Suppressor macrophage treated with lipopolysaccharide for 1 hour (primary cell): Measurements from ENCODE around the gene C1orf50.
"Not testable (repeated sequence)": the region's sequence is repeated elsewhere in the genome, so short reads cannot be mapped to it uniquely, and the experiment has no call there.

Experiments
- DNase-seq, 3 donors: peaks; one replicate each; pipeline ENCODE4 v3.0.0-alpha.2; 2020 to 2022

C1orf50 gene

DNA sequence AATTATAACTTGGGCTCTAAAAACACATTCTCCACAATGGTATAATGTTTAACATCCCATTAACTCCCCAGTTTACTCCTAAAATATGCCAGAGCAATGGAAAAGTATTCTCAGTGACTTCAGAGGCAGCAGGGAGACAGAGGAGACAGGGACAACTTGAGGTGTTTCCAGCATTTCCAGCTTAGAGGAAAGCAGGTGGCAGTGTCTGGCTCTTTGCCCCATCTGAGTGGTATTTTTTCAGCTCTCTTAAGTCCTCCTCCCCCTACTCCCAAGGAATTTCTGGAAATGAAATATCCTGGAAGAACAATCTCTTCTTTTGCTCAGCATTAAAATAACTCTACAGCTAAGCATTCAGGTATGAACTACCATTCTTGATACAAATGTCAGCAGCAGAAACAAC, 39.1 kb downstream of the C1orf50 start:
- no peak for DNase-seq

DNA sequence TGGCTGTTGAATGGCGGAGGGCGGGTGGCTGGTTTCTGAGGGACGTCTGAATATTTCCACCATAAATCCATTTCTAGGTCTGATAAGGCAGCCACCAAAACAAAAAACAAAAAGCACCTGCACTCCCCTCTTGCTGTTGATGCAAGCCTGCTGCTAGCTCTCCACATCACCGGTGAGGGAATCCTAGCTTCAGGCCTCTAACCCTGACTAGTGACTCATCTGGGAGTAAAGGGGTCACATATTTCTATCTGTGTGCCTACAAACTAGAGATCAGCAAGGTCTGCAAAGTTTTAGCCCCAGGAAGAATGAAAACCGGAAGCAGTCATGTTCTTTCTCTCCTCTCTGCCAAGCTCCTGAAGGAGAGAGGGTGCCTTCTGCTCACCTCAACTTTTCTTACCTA, 39.5 kb downstream of the C1orf50 start:
- no peak for DNase-seq

GRCh38 chr1:42807056-42807668, 40.1 kb downstream of the C1orf50 start:
- no peak for DNase-seq

DNA sequence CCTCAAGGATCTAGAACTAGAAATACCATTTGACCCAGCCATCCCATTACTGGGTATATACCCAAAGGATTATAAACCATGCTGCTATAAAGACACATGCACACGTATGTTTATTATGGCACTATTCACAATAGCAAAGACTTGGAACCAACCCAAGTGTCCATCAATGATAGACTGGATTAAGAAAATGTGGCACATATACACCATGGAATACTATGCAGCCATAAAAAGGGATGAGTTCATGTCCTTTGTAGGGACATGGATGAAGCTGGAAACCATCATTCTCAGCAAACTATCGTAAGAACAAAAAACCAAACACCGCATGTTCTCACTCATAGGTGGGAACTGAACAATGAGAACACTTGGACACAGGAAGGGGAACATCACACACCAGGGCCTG, 47.8 kb downstream of the C1orf50 start:
- DNase-seq = not testable (repeated sequence)

GRCh38 chr1:42815941-42816584, 49.0 kb downstream of the C1orf50 start:
- DNase-seq = peak; percentile 15 to 30 (median 17)

DNA sequence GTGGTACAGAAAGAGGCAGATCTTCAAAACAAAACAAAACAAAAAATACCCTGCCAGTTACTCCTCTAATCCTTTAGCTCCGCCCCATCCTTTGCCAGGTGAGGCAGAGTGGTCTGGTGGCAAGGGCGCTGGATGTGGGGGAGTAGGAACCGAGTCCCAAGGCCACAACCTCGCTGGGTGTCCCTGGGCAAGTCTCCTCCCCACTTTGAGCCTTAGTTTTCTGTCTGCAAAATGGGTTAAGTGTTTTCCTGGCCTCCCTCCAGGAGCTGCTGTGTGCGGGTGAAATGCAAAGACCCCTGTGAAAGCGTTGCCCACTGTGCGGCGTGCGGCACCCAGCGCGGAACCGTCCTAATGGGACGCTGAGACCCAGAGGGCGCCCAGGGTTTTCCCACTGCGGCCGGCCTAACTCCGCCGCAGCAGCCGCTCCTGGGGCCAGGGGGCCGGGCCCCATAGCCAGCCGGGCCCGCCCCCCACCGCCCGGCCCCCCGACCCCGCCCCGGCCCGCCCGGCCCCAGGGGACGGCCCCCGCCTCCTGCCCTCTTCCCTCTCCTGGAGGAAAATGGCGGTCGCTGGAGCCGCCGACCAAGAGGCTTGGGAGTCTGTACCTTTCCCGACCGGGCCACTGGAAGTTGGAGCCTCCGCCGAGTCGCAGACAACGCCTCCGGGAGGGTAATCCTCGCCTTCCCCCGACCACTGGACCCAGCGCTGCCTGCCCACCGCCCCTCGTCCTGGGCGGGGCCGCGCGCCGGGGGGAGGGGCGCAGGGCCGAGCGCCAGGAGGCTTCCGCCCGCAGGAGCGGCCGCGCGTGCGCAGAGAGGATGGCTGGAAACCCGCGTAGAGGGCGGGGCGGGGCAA, 49.8 kb downstream of the C1orf50 start, which contains the start of the genes ERMAP and SVBP:
ERMAP (plus strand) TSS at position 538 of the 855 bp plus-strand sequence. CDS start 13,327 bp downstream, outside the sequence.
SVBP (minus strand) TSS at position 813 of the 855 bp plus-strand sequence. CDS start 853 bp downstream, outside the sequence.
- DNase-seq = peak; percentile 94 to 98 (median 98)

GRCh38 chr1:42817440-42817767, 50.4 kb downstream of the C1orf50 start:
- DNase-seq = no peak

DNA sequence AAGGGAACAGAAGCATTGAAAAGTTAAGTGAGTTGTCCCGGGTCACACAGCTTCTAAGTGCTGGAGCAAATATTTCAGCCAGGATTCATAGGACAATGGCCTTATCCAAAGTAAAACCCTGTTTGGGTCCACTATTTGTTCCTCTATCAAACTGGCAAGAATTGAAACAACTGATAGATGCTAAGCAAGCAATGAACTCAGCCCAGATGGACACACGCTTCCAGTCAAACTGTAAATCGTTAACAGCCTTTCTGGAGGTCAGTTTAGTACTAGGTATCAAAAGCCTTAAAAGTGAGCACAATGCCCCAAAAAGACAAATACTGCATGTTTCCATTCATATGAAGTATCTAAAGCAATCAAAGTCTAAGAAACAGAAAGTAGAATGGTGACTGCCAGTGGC, 50.9 kb downstream of the C1orf50 start:
- no peak for DNase-seq

DNA sequence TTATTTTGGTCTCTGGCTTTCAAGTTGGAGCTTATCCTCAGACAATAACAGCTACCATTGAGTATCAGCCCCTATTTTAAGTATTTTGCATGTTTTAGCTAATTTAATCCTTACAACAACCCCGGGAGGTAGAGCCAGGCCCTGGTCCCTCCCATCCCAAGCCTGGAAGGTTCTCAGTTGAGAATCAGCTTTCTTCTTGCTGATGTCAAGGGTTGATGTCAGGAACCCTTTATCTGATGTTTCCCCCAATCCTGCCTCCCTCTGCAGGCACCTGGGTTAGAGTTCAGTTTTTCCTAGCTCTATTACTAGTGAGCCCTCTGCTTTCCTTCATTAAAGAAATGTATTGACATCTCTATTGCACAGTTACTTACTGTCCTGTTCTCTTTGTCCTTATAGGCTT, 53.8 kb downstream of the C1orf50 start:
- DNase-seq = no peak

DNA sequence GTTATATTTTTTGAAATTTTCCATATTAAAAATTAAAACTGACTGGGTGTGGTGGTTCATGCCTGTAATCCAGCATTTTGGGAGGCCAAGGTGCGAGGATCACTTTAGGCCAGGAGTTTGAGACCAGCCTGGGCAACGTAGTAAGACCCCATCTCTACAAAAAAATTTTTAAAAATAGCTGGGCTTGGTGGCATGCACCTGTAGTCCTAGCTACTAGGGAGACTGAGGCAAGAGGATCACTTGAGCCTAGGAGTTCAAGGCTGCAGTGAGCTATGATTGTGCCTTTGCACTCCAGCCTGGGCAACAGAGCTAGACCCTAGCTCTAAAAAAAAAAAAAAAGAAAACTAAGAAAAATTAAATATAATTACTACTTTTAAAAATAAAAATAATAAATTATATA, 54.6 kb downstream of the C1orf50 start:
- no peak for DNase-seq

DNA sequence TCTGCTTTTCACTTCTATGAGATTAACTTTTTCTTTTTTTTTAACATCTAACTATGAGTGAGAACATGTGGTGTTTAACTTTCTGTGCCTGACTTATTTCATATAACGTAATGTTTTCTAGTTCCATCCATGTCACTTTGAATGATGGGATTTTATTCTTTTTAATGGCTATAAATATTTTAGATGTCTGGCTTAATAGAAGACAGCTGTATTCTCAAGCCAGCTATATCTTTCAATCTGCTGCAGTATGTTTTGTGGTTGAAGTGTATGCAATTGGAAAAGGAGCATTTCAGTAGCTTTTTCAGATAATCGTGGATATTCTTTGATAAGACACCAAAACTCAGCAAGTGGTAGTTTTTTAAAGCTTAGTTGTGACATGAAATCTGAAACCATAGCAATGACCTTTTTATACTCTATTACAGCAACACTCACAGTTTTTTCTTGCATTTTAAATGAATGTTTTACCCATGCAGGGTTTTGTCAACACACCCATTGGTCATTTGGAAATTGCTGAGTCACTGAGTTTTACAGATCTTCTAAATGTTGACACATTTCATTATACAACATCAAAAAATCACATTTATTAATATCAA, 55.8 kb downstream of the C1orf50 start:
- DNase-seq = peak in 2 of 3 donors; percentile 28 to 32

DNA sequence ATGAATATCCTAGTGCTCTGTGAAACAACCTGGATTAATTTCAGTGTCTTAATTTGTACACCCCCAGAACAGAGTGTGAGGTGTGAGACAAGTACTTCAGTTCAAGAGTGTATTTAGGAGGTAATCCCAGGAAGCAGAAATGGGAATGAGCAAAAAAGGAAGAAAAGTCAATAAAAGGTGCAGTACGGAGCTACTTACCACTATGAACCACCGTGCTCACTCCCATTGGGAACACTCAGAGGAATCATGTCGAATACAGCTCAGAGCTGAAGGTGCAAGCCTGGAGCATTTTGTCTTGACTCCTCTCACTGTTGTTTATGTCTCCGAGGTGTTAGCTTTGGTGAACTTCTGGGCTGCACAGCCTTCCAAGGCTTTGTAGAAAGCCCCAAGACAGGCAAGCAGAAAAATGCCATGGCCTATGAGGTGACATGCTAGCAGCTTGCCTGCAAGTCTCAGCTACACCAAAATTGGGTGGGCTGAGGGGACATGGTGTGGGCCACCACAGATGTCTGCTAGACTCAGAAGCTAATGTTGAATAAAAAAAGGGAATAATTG, 57.5 kb downstream of the C1orf50 start:
- DNase-seq = no peak

DNA sequence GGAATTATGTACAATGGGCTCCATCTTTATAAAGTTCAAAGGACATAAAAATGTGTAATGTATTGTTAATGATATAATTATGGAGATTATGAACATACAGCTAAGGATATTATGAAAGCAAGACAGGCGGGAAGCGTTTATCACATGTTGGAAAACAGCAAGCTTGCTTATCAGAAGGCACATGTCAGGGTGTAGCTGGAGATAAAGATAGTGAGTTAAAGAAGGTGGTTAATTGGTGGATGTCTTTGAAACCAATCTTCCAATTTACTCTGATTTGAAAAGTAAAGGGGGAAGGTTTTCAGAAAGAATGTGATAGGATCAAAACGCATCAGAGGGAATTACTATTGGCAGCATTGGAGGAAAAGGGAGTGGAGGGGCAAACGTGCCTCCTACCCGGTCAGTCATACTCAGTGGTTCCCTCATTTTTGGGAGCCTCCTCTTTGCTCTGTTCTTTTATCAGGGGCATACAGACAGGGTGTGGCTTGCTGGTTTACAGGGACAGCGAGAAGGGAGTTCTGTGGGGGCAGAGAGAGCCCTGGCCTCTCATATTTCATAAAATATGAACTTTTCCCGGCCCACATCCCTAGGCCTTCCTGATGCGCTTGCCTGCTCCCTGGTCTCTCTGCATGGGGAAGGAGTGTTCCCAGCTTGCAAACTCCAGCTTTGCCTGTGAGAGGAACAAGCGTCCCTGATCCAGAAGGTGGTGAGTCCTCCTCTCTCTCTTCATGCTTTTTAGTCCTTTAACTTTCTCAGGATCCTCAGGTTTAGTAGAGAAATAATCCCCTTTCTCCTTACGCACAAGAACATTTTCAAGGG, 58.2 kb downstream of the C1orf50 start:
- DNase-seq = no peak
